CD4-positive, alpha-beta T cell treated with Interleukin-10 for 1 hour (primary cell): ENCODE results near the gene NLRP7.
"Not testable (repeated sequence)": the region's sequence is repeated elsewhere in the genome, so short reads cannot be mapped to it uniquely, and the experiment has no call there.

ENCODE experiments used
- DNase-seq: peaks from one replicate; pipeline ENCODE4 v3.0.0-alpha.2; 2020

NLRP7 gene

DNA sequence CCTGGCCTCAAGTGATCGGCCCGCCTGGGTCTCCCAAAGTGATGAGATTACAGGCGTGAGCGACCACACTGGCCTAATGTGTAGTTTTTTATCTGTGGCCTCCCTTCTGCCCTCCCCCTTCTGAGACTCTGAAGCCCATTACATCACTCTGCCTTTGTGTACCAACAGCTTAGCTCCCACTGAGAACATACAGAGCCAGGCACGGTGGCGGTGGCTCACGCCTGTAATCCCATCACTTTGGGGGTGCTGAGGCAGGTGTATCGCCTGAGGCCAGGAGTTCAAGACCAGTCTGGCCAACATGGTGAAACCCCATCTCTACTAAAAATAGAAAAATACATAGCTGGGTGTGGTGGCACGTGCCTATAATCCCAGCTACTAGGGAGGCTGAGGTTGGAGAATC lies 28.8 kb downstream of the NLRP7 start:
- no peak for DNase-seq

DNA sequence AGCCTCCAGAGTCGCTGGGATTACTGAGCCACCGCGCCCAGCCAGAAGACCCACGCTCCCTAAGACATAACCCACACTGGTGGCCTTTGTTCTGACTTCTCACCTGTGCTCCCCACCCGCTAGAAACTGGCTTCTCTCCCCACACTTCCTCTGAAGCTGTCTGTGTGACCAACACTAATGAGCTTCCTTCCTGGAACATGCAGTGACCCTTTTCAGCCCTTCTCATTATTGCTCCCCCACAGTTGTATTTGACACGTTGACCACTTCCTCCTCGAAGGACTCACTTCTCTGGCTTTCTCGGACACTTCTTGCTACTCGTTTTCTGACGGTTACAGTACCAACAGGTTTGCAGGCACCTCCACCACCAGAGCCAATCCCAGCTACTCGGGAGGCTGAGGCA lies 30.5 kb downstream of the NLRP7 start:
- DNase-seq = peak; percentile 18

DNA sequence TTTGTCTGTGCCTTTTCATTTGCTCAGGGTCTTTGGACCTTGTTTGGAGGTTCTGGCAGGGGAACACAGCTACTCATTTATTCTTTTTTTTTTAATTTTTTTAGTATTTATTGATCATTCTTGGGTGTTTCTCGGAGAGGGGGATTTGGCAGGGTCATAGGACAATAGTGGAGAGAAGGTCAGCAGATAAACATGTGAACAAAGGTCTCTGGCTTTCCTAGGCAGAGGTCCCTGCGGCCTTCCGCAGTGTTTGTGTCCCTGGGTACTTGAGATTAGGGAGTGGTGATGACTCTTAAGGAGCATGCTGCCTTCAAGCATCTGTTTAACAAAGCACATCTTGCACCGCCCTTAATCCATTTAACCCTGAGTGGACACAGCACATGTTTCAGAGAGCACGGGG lies 39.4 kb downstream of the NLRP7 start:
- not testable (repeated sequence) for DNase-seq

DNA sequence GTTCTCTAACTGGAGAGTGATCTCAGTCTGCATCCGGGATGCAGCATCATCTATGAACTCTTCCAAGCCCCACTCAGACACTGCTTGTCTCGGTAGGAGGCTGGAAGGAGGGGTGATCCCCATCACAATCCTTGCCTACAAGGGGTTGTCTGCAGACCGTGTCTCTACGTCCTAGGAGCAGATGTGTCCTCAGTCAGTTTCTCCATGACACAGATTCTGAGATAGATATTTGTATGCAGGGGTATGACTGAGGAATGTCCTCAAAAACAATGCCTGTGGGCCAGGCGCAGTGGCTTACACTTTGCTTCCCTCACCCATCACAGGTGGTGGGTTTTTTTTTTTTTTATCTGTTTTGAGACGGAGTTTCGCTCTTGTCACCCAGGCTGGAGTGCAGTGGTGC lies 40.5 kb downstream of the NLRP7 start:
- DNase-seq = no peak

DNA sequence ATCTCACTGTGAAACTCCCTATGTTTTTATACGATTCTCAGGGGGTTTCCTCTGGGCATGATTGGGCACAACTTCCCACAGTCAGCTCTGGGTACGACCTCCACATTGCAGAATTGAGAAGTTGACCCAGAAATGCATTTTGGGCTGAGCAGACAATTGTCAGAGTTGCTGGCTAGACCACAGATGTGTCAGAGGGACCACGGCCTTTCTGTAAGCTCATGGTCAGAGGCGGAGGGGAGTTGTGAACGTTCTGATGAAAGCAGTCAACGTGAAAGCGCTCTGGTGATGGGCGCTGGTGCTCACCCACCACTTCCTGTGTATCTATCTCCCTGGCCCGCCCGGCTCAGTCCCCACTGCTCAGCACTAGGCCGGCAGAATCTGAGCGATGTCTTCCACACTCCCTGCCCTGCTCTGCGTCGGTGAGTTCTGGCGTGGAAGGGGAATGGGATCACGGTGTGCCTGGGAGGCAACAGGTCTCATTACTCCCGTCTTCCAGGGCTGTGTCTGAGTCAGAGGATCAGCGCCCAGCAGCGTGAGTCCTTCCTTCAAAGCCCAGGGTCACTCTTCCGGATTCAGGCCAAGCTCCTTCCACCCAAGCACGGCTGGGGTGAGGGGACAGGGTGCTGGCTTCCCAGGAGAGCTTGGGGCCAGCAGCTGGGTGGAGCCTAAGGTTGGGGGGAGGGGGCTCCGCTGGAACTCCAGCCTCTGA lies 41.4 kb downstream of the NLRP7 start, which contains the start of gene NCR1:
Gene NCR1 (plus strand): TSS at position 346 of the 709 bp plus-strand sequence. CDS start 40 bp downstream, at position 386.
- peak; percentile 36 for DNase-seq

DNA sequence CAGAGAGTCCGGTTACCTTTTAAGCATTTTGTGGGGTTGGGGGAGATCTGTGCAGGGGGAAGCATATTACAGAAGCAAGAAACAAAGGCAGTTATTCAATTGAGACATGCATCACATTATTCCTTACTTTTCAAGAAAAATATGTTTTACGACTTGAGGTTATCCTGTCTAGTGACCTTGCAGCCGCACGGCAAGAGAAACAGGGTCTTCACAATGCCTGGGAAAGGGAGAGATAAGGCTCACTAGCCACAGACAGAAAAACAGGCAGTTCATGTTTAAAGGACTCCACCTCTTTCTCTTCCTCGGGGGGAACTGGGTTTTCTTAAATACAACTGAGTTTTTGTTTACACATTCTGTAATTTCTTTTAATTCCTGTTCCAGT lies 41.9 kb downstream of the NLRP7 start:
- no peak for DNase-seq

DNA sequence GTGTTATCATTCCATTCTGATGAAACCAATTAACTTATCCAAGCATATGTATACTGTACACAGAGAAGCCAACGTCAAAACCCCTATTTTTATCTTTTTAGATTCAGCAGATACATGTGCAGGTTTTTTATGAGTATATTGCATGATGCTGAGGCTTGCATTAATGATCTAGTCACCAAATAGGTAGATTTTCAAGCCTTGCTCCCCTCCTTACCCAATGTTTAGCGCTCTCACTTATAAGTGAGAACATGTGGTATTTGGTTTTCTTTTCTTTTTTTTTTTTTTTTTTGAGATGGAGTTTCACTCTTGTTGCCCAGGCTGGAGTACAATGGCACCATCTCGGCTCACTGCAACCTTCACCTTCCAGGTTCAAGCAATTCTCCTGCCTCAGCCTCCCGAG lies 43.1 kb downstream of the NLRP7 start:
- DNase-seq = not testable (repeated sequence)

DNA sequence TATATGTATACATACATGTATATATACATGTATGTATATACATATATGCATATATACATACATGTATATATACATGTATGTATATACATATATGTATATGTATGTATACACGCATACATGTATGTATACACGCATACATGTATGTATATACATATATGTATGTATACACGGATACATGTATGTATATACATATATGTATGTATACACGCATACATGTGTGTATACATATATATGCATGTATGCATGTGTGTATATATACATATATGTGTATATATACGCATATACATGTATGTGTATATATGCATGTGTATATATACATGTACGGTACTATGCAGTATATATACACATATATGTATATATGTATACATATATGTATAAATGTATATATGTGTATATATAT lies 44.0 kb downstream of the NLRP7 start:
- no peak for DNase-seq

DNA sequence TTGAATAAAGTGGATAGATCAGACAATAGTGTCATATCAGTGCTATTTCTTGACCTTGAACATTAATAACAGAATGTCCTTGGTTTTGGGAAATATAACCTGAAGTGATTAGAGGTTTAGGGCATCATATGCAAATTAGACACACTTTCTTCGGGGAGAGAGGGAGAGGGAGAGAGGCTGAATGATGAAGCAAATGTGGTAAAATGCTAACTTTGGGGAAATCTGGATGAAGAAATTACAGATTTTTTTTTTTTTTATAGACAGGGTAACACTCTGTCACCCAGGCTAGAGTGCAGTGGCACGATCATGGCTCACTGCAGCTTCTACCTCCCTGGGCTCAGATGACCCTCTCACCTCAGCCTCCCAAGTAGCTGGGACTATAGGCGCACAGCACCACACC lies 45.3 kb downstream of the NLRP7 start:
- no peak for DNase-seq

DNA sequence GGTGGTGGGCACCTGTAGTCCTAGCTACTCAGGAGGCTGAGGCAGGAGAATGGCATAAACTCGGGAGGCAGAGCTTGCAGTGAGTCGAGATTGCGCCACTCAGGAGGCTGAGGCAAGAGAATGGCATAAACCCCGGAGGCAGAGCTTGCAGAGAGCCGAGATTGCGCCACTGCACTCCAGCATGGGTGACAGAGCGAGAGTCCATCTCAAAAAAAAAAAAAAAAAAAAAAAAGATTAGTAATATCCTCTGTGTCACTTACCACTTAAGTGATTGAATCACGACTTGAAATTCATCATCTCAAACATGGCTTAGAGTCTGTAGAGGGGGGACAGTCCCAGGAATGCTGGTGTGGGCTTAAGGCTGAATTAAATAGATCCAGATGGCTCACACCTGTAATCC lies 46.2 kb downstream of the NLRP7 start:
- DNase-seq = not testable (repeated sequence)

DNA sequence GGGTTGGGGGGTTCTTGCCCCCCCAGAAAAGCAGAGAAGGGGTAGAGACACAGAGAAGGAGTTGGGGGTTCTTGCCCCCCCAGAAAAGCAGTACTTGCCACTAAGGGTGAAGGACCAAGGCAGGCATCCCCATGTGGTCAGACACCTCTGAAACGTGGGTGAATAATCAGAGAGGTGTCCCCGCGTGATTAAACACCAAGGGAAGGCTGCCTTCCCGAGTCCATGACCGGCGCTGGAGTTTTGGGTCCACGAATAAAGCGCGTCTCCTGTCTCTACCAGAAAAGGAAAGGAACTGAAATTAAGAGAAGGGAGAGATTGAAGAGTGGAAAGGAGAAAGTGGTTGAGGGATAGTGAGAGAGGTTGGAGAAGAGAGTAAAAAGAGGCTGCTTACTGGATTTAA lies 47.7 kb downstream of the NLRP7 start:
- not testable (repeated sequence) for DNase-seq

DNA sequence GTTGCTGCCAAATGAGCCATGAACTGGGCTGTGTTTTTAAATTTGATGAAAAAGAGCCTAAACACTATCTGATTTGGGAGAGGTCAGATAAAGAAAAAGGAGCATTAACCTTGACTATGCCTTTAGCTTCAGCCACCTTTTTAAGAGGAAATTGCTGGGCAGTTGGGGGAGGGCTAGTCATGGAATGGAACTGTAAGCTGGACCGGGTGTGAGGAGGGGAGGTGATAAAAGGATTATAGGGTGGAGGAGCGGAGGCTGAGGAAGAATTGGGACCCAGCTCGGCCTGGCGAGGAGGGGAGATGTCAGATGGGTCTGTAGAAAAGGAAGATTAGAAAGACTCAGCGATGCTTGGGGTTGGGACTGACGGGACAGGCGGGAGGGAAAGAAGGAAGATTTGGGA lies 48.6 kb downstream of the NLRP7 start:
- not testable (repeated sequence) for DNase-seq

DNA sequence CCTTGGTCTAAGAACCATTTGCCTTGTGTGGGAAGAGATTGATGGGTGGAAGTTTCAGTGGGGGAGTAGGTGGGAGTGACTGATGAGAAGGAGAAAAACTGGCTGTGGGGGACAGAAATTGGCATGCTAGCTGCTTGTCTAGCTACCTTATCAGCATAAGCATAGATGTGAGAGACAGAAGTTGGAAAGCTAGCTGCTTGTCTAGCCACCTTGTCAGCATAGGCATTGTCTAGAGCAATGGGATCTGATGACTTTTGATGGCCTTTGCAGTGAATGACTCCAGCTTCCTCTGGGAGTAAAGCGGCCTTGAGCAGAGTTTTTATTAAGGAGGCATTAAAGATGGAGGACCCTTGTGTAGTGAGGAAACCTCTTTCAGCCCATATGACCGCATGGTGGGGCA lies 51.3 kb downstream of the NLRP7 start:
- no peak for DNase-seq

DNA sequence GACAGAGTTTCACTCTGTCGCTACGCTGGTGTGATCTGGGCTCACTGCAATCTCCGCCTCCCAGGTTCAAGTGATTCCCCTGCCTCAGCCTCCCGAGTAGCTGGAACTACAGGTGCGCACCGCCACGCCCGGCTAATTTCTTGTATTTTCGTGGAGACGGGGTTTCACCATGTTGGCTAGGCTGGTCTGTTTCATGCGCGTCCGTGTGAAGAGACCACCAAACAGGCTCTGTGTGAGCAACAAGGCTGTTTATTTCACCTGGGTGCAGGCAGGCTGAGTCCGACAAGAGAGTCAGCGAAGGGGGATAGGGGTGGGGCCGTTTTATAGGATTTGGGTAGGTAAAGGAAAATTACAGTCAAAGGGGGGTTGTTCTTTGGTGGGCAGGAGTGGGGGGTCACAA lies 53.2 kb downstream of the NLRP7 start:
- not testable (repeated sequence) for DNase-seq

DNA sequence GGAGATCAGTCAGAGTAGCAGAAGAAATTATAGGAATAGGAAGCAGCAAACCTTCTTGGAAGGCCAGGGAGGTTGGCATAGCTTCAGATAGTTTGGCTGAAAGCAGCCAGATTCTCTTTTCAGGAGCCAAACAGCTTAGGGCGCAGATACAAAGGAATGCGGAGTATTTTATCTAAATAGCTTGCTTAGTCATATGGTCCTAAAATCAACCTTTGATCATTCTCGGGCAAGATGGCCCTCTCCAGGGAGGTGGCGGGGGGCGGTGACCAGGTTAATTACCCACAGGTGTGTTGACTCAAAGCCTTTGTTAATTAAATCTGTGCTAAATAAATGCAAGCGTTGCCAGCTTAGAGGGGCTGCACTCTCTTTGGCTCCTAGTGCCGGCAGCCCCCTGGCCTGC lies 53.9 kb downstream of the NLRP7 start:
- DNase-seq = no peak

DNA sequence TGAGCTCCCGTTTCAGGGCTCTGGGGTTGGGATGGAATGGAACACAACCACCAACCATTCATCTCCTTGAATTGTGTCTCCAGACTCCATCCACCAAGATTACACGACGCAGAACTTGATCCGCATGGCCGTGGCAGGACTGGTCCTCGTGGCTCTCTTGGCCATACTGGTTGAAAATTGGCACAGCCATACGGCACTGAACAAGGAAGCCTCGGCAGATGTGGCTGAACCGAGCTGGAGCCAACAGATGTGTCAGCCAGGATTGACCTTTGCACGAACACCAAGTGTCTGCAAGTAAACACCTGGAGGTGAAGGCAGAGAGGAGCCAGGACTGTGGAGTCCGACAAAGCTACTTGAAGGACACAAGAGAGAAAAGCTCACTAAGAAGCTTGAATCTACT lies 57.8 kb downstream of the NLRP7 start:
- DNase-seq = no peak

DNA sequence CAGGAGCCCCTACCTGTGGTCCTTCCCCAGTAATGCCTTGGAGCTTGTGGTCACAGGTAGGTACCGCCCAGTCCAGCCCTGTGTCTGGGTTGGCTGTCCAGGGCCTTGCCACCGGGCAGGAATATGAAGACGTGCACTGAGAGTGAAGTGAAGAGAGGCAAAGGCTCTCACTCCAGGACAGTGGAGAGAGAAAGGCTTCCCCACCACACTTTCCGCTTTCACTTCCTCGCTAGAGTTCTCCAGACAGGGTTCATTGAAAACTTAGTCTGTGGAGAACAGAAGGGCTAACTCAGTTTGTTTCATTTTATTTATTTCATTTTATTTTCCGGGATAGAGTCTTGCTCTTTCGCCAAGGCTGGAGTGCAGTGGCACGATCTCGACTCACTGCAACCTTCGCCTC lies 59.1 kb downstream of the NLRP7 start:
- no peak for DNase-seq

DNA sequence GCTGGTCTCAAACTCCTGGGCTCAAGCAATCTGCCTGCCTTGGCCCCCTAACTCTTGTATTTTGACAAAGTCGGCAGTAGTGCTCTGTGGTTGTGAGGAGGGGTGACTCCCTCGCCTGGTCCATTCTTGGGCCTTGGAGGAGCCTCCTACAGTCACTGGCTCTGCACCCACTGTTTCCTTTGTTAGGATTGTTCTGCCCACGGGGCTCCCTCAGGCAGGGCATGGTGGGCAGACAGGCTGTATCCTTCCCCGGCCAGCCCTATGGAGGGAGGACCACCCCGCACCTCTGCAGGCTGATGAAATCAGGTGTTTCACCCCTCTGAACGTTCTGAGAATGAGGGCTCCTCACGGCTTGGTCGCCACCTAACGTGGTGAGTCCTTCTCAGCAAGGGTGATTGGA lies 64.1 kb downstream of the NLRP7 start:
- no peak for DNase-seq

DNA sequence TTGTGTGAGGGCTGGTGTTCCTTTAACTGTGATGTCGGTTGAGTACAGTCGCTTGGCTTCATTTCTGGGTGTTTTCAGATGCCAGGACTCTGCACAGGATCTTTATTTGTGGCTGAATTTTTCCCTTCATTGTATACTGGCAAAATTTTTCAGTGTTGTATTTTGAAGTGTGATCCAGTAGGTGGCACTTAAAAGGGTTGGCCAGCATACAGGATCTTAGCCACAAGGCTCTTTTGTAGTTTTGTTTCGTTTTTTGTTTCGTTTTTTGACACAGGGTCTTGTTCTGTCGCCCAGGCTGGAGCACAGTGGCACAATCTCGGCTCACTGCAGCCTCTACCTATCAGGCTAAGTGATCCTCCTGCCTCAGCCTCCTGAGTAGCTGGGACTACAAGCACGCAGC lies 64.6 kb downstream of the NLRP7 start:
- DNase-seq = peak; percentile 32

DNA sequence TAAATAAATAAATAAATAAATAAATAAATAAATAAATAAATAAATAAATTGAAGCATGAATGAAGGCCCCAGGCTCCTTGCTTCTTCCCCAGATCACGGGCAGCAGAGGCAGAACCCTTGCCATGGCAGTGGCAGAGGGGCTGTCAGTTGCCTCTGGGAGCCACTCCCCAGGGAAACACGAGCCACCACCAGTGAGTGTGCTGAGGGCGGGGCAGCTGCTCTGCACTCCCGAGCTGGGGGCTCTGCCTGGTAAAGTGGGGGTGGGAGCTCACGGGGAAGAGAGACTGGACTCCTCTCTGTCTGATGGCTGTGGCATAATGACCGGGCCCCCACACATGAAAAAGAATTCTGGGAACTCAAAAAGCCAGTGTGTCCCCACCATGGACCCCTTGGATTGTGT lies 65.4 kb downstream of the NLRP7 start:
- no peak for DNase-seq

DNA sequence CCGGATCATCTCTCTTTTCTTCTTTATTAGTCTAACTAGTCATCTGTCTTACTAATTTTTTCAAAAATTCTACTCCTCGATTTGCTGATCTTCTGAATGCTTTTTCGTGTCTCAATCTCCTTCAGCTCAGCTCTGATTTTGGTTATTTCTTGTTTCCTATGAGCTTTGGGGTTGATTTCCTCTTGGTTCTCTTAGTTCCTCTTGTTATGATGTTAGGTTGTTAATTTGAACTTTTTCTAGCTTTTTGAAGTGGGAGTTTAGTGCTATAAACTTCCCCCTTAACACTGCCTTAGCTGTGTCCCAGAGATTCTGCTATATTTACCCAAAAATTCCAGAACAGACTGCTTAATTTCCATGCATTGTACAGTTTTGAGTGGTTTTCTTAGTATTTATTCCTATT lies 69.9 kb downstream of the NLRP7 start:
- DNase-seq = no peak

DNA sequence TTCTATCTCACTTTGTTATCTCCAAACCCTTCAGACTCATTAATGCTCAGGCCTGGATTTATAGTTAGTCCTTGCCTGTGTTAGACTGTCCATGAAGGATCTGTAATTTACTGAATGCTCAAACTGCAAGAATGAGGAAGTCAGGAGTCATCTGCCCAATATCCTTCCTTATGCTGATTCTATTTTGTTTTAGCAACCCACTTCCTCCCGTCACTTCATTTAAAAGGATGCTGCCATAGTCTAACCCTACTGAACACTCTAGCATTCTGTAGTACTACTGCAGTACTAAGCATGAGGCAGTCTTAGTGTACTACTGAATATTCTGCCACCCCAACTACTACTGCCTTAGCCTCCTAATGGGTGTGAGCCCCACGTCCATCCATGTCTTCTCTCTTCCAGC lies 71.8 kb downstream of the NLRP7 start:
- DNase-seq = no peak

DNA sequence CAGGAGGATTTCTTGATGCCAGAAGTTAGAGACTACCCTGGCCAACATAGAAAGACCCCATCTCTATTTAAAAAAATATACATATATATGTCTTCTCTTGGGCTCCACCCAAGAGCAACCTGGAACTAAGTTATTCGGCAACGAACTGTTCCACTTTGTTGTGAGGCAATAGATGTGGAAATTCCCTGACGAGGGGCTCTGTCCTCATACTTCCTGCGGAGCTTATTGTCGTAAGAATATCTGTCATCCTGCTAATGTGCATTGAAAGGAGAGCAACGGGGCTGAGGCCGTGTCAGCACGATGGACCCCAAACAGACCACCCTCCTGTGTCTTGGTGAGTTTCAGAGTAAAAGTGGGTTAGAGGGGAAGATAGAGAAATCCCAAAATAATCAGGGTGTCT lies 73.3 kb downstream of the NLRP7 start, which contains the start of gene FCAR:
Gene FCAR (plus strand): TSS at position 246 of the 400 bp plus-strand sequence. CDS start 55 bp downstream, at position 301.
- DNase-seq = no peak
